Transverse colon (tissue), 4 donors: Measurements from ENCODE around the gene GRIK4. TPM values are rescaled to one million over a fixed set of nuclear protein-coding genes. Genes with fewer than 3 reads are reported as not detected.

Experiments used
- DNase-seq: peaks from one replicate; pipeline ENCODE4 v3.0.0-alpha.2; 2019
- H3K27ac ChIP-seq, 4 donors: fragments of 200-600 bp; sonication (generic); 2 replicates each; pipeline ENCODE4 v1.5.1; 2016 to 2018; ENCODE audit warnings: inconsistent platforms in 4 of 4
- H3K27me3 ChIP-seq: fragments of 200-600 bp; sonication (generic); 2 replicates; pipeline ENCODE4 v1.5.1; 2017; ENCODE audit warnings: inconsistent platforms
- H3K36me3 ChIP-seq, 4 donors: fragments of 200-600 bp; sonication (generic); 2 replicates each; pipeline ENCODE4 v1.5.1; 2017 to 2019; ENCODE audit warnings: inconsistent platforms in 4 of 4
- H3K4me1 ChIP-seq, 4 donors: fragments of 200-600 bp; sonication (generic); 2 replicates each; pipeline ENCODE4 v1.5.1; 2017 to 2020; ENCODE audit warnings: inconsistent platforms in 4 of 4
- H3K4me3 ChIP-seq, 4 donors: fragments of 200-600 bp; sonication (generic); 1 replicate in 1 of 4; 2 replicates in 3 of 4; pipeline versions ENCODE4 v1.5.1 to v1.6.1; 2017 to 2019; ENCODE audit warnings: inconsistent platforms in 4 of 4
- H3K9me3 ChIP-seq, 2 donors: fragments of 200-600 bp; sonication (generic); 2 replicates each; pipeline ENCODE4 v1.5.1; 2017 to 2019; ENCODE audit warnings: inconsistent platforms in 2 of 2
- CTCF ChIP-seq, 5 experiments: fragments of 200-600 bp in 3 of 5; fragments of 450-650 bp in 2 of 5; sonication (generic) in 3 of 5; IDR thresholded peaks; 1 replicate in 2 of 5; 2 replicates in 3 of 5; pipeline ENCODE4 v1.5.1; 2016 to 2017; ENCODE audit warnings: antibody characterized with exemption in 5 of 5, inconsistent platforms in 3 of 5, mild to moderate bottlenecking in 2 of 5, moderate library complexity in 1 of 5
- EP300 ChIP-seq: sonication (generic); formaldehyde crosslinking; IDR thresholded peaks from one replicate; pipeline ENCODE4 v1.6.1; 2017; ENCODE audit warnings: antibody characterized with exemption, low read depth
- POLR2A ChIP-seq: fragments of 450-650 bp; IDR thresholded peaks from one replicate; pipeline ENCODE4 v1.6.1; 2016; ENCODE audit warnings: antibody characterized with exemption, mild to moderate bottlenecking, moderate library complexity
- POLR2AphosphoS5 ChIP-seq, 3 donors: sonication (generic); formaldehyde crosslinking; IDR thresholded peaks; one replicate each; pipeline ENCODE4 v1.6.1; 2016; ENCODE audit warnings: antibody characterized with exemption in 3 of 3
- WGBS, 2 donors: methylation state at CpG; one replicate each; pipeline ENCODE4 v1.1.5; 2018; ENCODE audit warnings: low coverage in 1 of 2; 5-methylcytosine and 5-hydroxymethylcytosine counted together
- in situ Hi-C, 4 donors: fragments of 200-750 bp; cut with MboI; loops; one replicate each; pipeline versions ENCODE4 v1.15.0 to v1.15.1; 2017; ENCODE audit warnings: low sequenced_read_pairs in 3 of 4, low pct_ligation_motif_present in 1 of 4, low pct_unique_long_range_greater_than_20kb in 1 of 4
- intact Hi-C: fragments of 100-400 bp; cut with DNase I; formaldehyde crosslinking; loops from one replicate; pipeline ENCODE4 v1.15.1; 2023; ENCODE audit warnings: low total_unique reads
- total RNA-seq, 4 donors: library from RNA; depleted of rRNA; stranded (reverse); fragments of >200 nt; gene quantifications; one replicate each; pipeline ENCODE4 v1.1.0, GENCODE V29; 2016

Gene GRIK4
- total RNA-seq, 4 donors from 2014 or later = 2.6 TPM; not detected in 3

GRCh38 chr11:120793806-120794479, 282.4 kb downstream of the GRIK4 start:
- in situ Hi-C loops = no loop called here
- WGBS, 2 donors = 81 to 83% methylated on average over 8 to 14 of the region's 14 CpGs
- Histone ChIP-seq H3K9me3 (no peaks in the 10 kb centered on the region), H3K4me1 (no peaks in the 10 kb centered on the region), H3K36me3 (no peaks in the 10 kb centered on the region), H3K27me3 (no peaks in the 10 kb centered on the region), H3K4me3 (no peak overlapping the region), H3K27ac (no peak overlapping the region)
- DNase-seq = no peak
- TF ChIP-seq POLR2AphosphoS5 (IDR thresholded peaks at IDR 0.05) (no peak), EP300 (no peak), CTCF (IDR thresholded peaks at IDR 0.05) (no peak)
- intact Hi-C loops = no loop called here

DNA sequence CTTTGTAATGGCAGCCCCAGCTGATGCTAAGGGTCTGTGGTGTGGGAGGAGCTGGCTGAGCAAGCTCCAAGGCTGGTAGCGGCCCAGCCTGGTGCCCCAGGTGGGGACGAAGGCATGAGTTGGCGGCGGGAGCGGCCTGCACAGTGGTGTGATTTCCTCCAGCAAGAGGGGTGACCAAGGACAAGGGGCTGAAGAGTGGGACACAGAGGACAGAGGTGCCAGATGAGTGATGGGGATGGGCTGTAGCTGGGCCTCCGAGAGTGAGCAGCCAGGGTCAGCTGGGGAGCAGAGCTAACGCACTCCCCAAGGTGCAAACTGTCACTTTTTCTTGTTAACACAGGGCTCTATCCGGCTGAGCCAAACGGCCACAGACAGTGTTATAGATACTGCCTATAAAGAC, 283.2 kb downstream of the GRIK4 start:
- 70 to 79% methylated on average over 8 to 9 of the region's 9 CpGs for WGBS, 2 donors
- in situ Hi-C loops (no loop called here), intact Hi-C loops (loop anchor here (5.0 kb wide), 1 partner anchor 282 kb away; the partner anchor contains the start of gene GRIK4)
- Histone ChIP-seq H3K36me3 (no peaks in the 10 kb centered on the region), H3K4me3 (no peak overlapping the region), H3K27ac (no peak overlapping the region), H3K4me1 (no peaks in the 10 kb centered on the region), H3K27me3 (no peaks in the 10 kb centered on the region), H3K9me3 (no peaks in the 10 kb centered on the region)
- TF ChIP-seq EP300 = no peak
- no peak for TF ChIP-seq CTCF (IDR thresholded peaks at IDR 0.05)
- no peak for DNase-seq

GRCh38 chr11:120795185-120795584, 283.6 kb downstream of the GRIK4 start:
- no peaks in the 10 kb centered on the region for H3K9me3 ChIP-seq
- intact Hi-C loops (loop anchor here (5.0 kb wide), 1 partner anchor 283 kb away; the partner anchor contains the start of gene GRIK4), in situ Hi-C loops (no loop called here)
- no peaks in the 10 kb centered on the region for H3K27me3 ChIP-seq
- H3K4me1 ChIP-seq = no peaks in the 10 kb centered on the region
- 89% methylated on average over 11 of the region's 11 CpGs; no CpG with 5 or more reads in 1 of the 2 donors for WGBS, 2 donors
- H3K27ac ChIP-seq = no peak overlapping the region
- DNase-seq = no peak
- no peaks in the 10 kb centered on the region for H3K36me3 ChIP-seq
- H3K4me3 ChIP-seq = no peak overlapping the region
- TF ChIP-seq POLR2AphosphoS5 (IDR thresholded peaks at IDR 0.05) (no peak), POLR2A (no peak), CTCF (IDR thresholded peaks at IDR 0.05) (no peak), EP300 (no peak)

DNA sequence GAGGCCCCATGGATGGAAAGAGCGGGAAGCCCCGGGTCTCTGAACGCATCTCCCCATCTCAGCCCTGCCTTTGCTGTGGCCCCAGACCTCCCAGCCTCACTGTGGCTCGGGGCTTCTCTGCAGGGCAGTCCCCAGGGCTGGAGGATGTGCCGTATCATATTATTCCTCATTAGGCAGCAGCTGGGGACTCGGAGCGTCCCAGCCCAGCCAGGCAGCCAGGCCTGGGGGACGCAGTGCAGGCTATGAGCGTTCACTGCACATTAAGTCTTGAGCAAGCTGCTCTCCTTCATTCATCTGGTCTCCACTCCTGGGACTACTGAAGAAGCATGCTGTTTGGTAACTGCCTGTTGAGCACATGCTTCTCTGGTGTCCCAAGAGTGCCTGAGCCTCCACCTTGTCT, 285.6 kb downstream of the GRIK4 start:
- TF ChIP-seq EP300 (no peak), CTCF (IDR thresholded peaks at IDR 0.05) (no peak), POLR2AphosphoS5 (IDR thresholded peaks at IDR 0.05) (no peak), POLR2A (no peak)
- H3K9me3 ChIP-seq = no peaks in the 10 kb centered on the region
- no peaks in the 10 kb centered on the region for H3K36me3 ChIP-seq
- H3K27me3 ChIP-seq = peaks cover 4% of the 10 kb centered on the region
- intact Hi-C loops = loop anchor here (5.0 kb wide), 1 partner anchor 285 kb away; the partner anchor contains the start of gene GRIK4
- H3K4me1 ChIP-seq = no peaks in the 10 kb centered on the region
- no peak overlapping the region for H3K4me3 ChIP-seq
- in situ Hi-C loops = no loop called here
- 85% methylated on average over 9 of the region's 9 CpGs; no CpG with 5 or more reads in 1 of the 2 donors for WGBS, 2 donors
- no peak overlapping the region for H3K27ac ChIP-seq
- no peak for DNase-seq
